Keratinocyte (primary cell): ENCODE measurements around the gene ESD. TPM values are rescaled to one million over a fixed set of nuclear protein-coding genes. Genes with fewer than 3 reads are reported as not detected.

Experiments
- DNase-seq: peaks from one replicate; pipeline ENCODE4 v3.0.0-alpha.2; 2011; ENCODE audit warnings: low read depth, missing footprints, low spot score
- FAIRE-seq: peaks from 2 replicates; lab custom pipeline; 2011; peaks lifted over from hg19 to GRCh38; lab: Jason Lieb, UNC
- H2AFZ ChIP-seq: 2 replicates; pipeline ENCODE4 v1.6.0; 2012; ENCODE audit warnings: low read length, control low read depth, inconsistent platforms; ENCODE audit not compliant: control insufficient read depth
- H3K27ac ChIP-seq: 2 replicates; pipeline ENCODE4 v1.5.1; 2011; ENCODE audit warnings: low read length; ENCODE audit not compliant: control insufficient read depth, insufficient read depth
- H3K27me3 ChIP-seq: 3 replicates; pipeline ENCODE4 v1.6.0; 2011; ENCODE audit warnings: low read length; ENCODE audit not compliant: control insufficient read depth, insufficient read depth; ENCODE audit errors: extremely low read depth
- H3K36me3 ChIP-seq, 2 experiments: 2 replicates in 1 of 2; 3 replicates in 1 of 2; pipeline ENCODE4 v1.5.1; 2011; ENCODE audit warnings: low read length in 2 of 2, mild to moderate bottlenecking in 1 of 2; ENCODE audit not compliant: control insufficient read depth in 2 of 2, insufficient read depth in 2 of 2; ENCODE audit errors: extremely low read depth in 1 of 2
- H3K4me1 ChIP-seq: 3 replicates; pipeline ENCODE4 v1.5.1; 2011; ENCODE audit warnings: low read length; ENCODE audit not compliant: control insufficient read depth, insufficient read depth; ENCODE audit errors: extremely low read depth
- H3K4me2 ChIP-seq: 3 replicates; pipeline ENCODE4 v1.6.0; 2011; ENCODE audit warnings: low read depth, low read length; ENCODE audit not compliant: control insufficient read depth, insufficient read depth; ENCODE audit errors: extremely low read depth
- H3K4me3 ChIP-seq, 3 experiments: fragments of 200-600 bp in 1 of 3; sonication (generic) in 1 of 3; 2 replicates in 2 of 3; 3 replicates in 1 of 3; pipeline ENCODE4 v1.5.1; 2011 to 2016; ENCODE audit warnings: low read length in 3 of 3, mild to moderate bottlenecking in 3 of 3, control low read depth in 2 of 3, inconsistent platforms in 1 of 3, low read depth in 1 of 3, mixed read lengths in 1 of 3, mixed run types in 1 of 3, moderate library complexity in 1 of 3; ENCODE audit not compliant: control insufficient read depth in 2 of 3, insufficient read depth in 2 of 3; ENCODE audit errors: extremely low read depth in 1 of 3
- H3K79me2 ChIP-seq: 2 replicates; pipeline ENCODE4 v1.6.0; 2012; ENCODE audit warnings: low read length; ENCODE audit not compliant: control insufficient read depth, insufficient read depth
- H3K9ac ChIP-seq: 3 replicates; pipeline ENCODE4 v1.6.0; 2011; ENCODE audit warnings: low read length; ENCODE audit not compliant: control insufficient read depth, insufficient read depth; ENCODE audit errors: extremely low read depth
- H3K9me1 ChIP-seq: 3 replicates; pipeline ENCODE4 v1.6.0; 2011; ENCODE audit warnings: low read length; ENCODE audit not compliant: control insufficient read depth, insufficient read depth; ENCODE audit errors: extremely low read depth
- H3K9me3 ChIP-seq: 2 replicates; pipeline ENCODE4 v1.5.1; 2012; ENCODE audit warnings: low read depth, low read length; ENCODE audit not compliant: control insufficient read depth
- H4K20me1 ChIP-seq: 3 replicates; pipeline ENCODE4 v1.6.0; 2011; ENCODE audit warnings: low read length; ENCODE audit not compliant: control insufficient read depth, insufficient read depth; ENCODE audit errors: extremely low read depth
- EZH2 ChIP-seq: IDR thresholded peaks from one replicate; pipeline ENCODE4 v1.6.1; 2012; ENCODE audit warnings: inconsistent platforms, mild to moderate bottlenecking, low read length, moderate library complexity
- dilution Hi-C: fragments of 300-500 bp; cut with MboI; formaldehyde crosslinking; loops from one replicate; pipeline ENCODE4 v1.7.0; 2020; ENCODE audit warnings: low sequenced_read_pairs; ENCODE audit not compliant: extremely low pct_ligation_motif_present
- polyA minus RNA-seq, 3 experiments: library from RNA; depleted of rRNA, polyadenylated mRNA; stranded (reverse); fragments of >200 nt; gene quantifications; 1 replicate in 1 of 3; 2 replicates in 1 of 3; 3 replicates in 1 of 3; pipeline ENCODE4 v1.2.3, GENCODE V29; 2011
- polyA plus RNA-seq, 5 experiments: library from polyadenylated mRNA; depleted of rRNA in 3 of 5; stranded (reverse) in 3 of 5; stranded (forward) in 1 of 5; unstranded in 1 of 5; fragments of >200 nt; gene quantifications; 1 replicate in 1 of 5; 2 replicates in 3 of 5; 3 replicates in 1 of 5; pipeline versions ENCODE4 v1.2.1 to v1.2.3, GENCODE V29; 2011 to 2012; ENCODE audit warnings: missing spikeins in 2 of 5, low read depth in 1 of 5, low replicate concordance in 1 of 5
- TF ChIP-seq, protein P1 (sequence below), 3 experiments: IDR thresholded peaks in 1 of 3; conservative IDR thresholded peaks in 1 of 3; optimal IDR thresholded peaks in 1 of 3; 2 replicates in 2 of 3; 3 replicates in 1 of 3; pipeline versions ENCODE3 to v1.5.1; 2011; ENCODE audit warnings: low read length in 3 of 3, mild to moderate bottlenecking in 3 of 3, moderate library complexity in 2 of 3, control low read depth in 1 of 3, inconsistent platforms in 1 of 3; ENCODE audit not compliant: insufficient read depth in 2 of 3; ENCODE audit errors: extremely low read depth in 1 of 3

The ESD gene, protein sequence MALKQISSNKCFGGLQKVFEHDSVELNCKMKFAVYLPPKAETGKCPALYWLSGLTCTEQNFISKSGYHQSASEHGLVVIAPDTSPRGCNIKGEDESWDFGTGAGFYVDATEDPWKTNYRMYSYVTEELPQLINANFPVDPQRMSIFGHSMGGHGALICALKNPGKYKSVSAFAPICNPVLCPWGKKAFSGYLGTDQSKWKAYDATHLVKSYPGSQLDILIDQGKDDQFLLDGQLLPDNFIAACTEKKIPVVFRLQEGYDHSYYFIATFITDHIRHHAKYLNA
- 125 to 181 TPM (median 137 TPM) in 3 replicates for polyA plus RNA-seq
- 8.8 TPM for polyA plus RNA-seq (2011; ENCODE audit: low read depth)
- polyA plus RNA-seq (2011; cell fraction: cytosol; rRNA removed): 89.0 and 204 TPM in 2 replicates
- polyA plus RNA-seq (2011; cell fraction: nucleus; rRNA removed): 87.0 and 91.9 TPM in 2 replicates
- polyA plus RNA-seq (2012; ENCODE audit: low replicate concordance): 63.0 and 129 TPM in 2 replicates
- 13.8 to 88.9 TPM (median 58.5 TPM) in 3 replicates for polyA minus RNA-seq
- 62.0 TPM for polyA minus RNA-seq (2011; cell fraction: cytosol; rRNA and poly(A)+ RNA removed)
- 24.5 and 38.9 TPM in 2 replicates for polyA minus RNA-seq (2011; cell fraction: nucleus; rRNA and poly(A)+ RNA removed)

- Histone ChIP-seq H3K9me1 (no peaks in the 10 kb centered on the region), H3K27me3 (no peaks in the 10 kb centered on the region), H2AFZ (peak within 1 kb of the TSS; percentile 99), H3K27ac (peak within 1 kb of the TSS; percentile 95), H3K9me3 (no peaks in the 10 kb centered on the region), H3K4me3 (peak within 1 kb of the TSS; percentile 88 to 93 (median 91)), H3K9ac (peak within 1 kb of the TSS; percentile 97), H3K4me1 (peaks cover 25% of the 10 kb centered on the region), H3K4me2 (peak within 1 kb of the TSS; percentile 73), H4K20me1 (no peaks in the 10 kb centered on the region), H3K36me3 (peaks cover 0 to 3% of the 10 kb centered on the region in 2 experiments), H3K79me2 (peaks cover 37% of the 10 kb centered on the region)
- TF ChIP-seq EZH2: no peak
- TF ChIP-seq, protein P1, sequence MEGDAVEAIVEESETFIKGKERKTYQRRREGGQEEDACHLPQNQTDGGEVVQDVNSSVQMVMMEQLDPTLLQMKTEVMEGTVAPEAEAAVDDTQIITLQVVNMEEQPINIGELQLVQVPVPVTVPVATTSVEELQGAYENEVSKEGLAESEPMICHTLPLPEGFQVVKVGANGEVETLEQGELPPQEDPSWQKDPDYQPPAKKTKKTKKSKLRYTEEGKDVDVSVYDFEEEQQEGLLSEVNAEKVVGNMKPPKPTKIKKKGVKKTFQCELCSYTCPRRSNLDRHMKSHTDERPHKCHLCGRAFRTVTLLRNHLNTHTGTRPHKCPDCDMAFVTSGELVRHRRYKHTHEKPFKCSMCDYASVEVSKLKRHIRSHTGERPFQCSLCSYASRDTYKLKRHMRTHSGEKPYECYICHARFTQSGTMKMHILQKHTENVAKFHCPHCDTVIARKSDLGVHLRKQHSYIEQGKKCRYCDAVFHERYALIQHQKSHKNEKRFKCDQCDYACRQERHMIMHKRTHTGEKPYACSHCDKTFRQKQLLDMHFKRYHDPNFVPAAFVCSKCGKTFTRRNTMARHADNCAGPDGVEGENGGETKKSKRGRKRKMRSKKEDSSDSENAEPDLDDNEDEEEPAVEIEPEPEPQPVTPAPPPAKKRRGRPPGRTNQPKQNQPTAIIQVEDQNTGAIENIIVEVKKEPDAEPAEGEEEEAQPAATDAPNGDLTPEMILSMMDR (optimal IDR thresholded peaks at IDR 0.05 in 1 of 3, IDR thresholded peaks at IDR 0.05 in 1 of 3, conservative IDR thresholded peaks at IDR 0.05 in 1 of 3; ENCODE audit: extremely low read depth in 1 of 3, insufficient read depth in 2 of 3, low read length in 3 of 3): no peak
- FAIRE-seq (peak; percentile 55), DNase-seq (no peak)
- dilution Hi-C loops: no loop called here
Observed at GRCh38 chr13:46796515-46797474, at the start of gene ESD. Gene ESD (minus strand): TSS chr13:46797161. CDS start chr13:46791413, 5,748 bp downstream.

DNA sequence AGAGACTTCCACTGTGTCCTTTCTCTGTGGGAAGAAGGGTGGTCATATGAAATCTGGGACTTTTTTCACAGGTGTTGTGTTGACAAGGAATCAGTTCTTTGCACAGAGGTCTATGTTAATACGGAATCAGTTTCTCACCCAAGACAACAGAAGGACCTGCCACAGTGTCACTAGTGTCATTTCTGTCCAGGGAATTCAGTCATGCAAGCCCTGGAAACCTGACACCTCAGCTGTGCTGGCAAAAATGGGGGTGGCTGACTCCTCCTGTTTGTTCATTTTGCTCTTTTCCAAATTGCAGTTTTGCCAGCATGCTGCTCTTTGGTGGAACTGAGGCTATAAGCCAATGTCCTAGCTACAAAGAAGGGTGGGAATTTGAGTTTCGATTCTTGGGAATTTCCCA is 49.8 kb upstream of the ESD start:
- dilution Hi-C loops: no loop called here
- H3K79me2 ChIP-seq: no peaks in the 10 kb centered on the region
- no peaks in the 10 kb centered on the region for H3K4me1 ChIP-seq
- H3K9me3 ChIP-seq: no peaks in the 10 kb centered on the region
- no peak overlapping the region for H3K27ac ChIP-seq
- no peak overlapping the region for H3K9ac ChIP-seq
- H4K20me1 ChIP-seq: no peaks in the 10 kb centered on the region
- FAIRE-seq (no peak), DNase-seq (no peak)
- no peaks in the 10 kb centered on the region for H3K36me3 ChIP-seq
- H3K4me2 ChIP-seq: no peak overlapping the region
- H3K27me3 ChIP-seq: no peaks in the 10 kb centered on the region
- H3K9me1 ChIP-seq: no peaks in the 10 kb centered on the region
- TF ChIP-seq, protein P1 (optimal IDR thresholded peaks at IDR 0.05 in 1 of 3, IDR thresholded peaks at IDR 0.05 in 1 of 3, conservative IDR thresholded peaks at IDR 0.05 in 1 of 3; ENCODE audit: extremely low read depth in 1 of 3, insufficient read depth in 2 of 3, low read length in 3 of 3): no peak
- no peak for TF ChIP-seq EZH2
- no peak overlapping the region for H3K4me3 ChIP-seq
- H2AFZ ChIP-seq: no peak overlapping the region
